Measurements from ENCODE around the gene WDR17. TPM values are rescaled to one million over a fixed set of nuclear protein-coding genes. Genes with fewer than 3 reads are reported as not detected.

The WDR17 gene
- total RNA-seq, 1 experiment from 2014 or later = 7.6 TPM

DNA sequence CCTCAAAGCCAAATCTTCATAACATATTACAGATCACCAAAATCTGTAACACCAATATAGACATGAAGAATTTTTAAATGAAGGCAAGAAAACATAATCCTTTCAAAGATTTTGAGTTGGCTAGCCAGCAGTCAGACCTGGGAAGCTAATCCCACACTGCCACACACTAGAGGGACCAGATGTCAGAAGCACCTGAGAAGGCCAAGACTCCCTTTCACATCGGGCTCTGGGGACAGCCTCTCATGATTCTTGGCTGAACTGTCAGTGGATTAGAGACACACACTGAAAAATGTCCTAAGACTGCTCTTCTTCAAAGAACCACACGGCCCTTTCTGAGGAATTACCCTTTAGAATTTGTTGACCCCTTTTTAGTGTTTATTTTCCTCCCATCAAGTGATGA lies 157.9 kb downstream of the WDR17 start:
- no TSS peak for BruUV-seq (replicated peaks)

DNA sequence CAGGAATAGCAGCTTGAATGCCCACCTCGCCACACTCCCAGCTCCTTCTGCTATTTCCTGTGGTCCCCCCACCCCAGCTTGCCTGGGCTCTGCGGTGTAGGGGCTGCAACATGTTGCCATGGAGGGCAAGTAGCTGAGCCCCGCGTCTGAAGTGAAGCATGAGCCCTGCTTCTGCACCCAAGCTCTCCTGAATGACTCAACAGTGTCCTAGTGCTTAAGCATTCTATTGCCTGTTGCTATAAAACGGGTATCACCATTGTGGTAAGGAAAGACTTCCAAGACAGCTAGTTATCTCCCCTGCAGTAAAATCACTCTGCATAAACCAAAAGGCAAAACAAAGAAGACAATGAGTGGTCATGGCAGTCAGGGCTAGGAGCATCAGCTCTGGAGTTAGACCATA lies 161.1 kb downstream of the WDR17 start:
- TF ChIP-seq, protein P1, sequence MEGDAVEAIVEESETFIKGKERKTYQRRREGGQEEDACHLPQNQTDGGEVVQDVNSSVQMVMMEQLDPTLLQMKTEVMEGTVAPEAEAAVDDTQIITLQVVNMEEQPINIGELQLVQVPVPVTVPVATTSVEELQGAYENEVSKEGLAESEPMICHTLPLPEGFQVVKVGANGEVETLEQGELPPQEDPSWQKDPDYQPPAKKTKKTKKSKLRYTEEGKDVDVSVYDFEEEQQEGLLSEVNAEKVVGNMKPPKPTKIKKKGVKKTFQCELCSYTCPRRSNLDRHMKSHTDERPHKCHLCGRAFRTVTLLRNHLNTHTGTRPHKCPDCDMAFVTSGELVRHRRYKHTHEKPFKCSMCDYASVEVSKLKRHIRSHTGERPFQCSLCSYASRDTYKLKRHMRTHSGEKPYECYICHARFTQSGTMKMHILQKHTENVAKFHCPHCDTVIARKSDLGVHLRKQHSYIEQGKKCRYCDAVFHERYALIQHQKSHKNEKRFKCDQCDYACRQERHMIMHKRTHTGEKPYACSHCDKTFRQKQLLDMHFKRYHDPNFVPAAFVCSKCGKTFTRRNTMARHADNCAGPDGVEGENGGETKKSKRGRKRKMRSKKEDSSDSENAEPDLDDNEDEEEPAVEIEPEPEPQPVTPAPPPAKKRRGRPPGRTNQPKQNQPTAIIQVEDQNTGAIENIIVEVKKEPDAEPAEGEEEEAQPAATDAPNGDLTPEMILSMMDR (IDR thresholded peaks at IDR 0.05; ENCODE audit: unreplicated experiment) = no peak
- CTCF ChIA-PET = no interaction called here
- no peaks in the 10 kb centered on the region for H3K36me3 Mint-ChIP-seq (ENCODE audit: insufficient read depth, unreplicated experiment)
- H3K4me1 Mint-ChIP-seq (ENCODE audit: low read depth, unreplicated experiment) = no peaks in the 10 kb centered on the region
- H3K27ac Mint-ChIP-seq (ENCODE audit: unreplicated experiment) = no peak overlapping the region
- no peaks in the 10 kb centered on the region for H3K27me3 Mint-ChIP-seq (ENCODE audit: unreplicated experiment)
- no peaks in the 10 kb centered on the region for H3K9me3 Mint-ChIP-seq (ENCODE audit: low read depth, unreplicated experiment)
- intact Hi-C loops (cut with micrococcal nuclease; ENCODE audit: unreplicated experiment) = no loop called here
- H3K4me3 Mint-ChIP-seq (ENCODE audit: low read depth, unreplicated experiment) = no peak overlapping the region
- no peak for DNase-seq
- no TSS peak for BruUV-seq (replicated peaks)

More for the DNA sequence above, 157.9 kb downstream of the WDR17 start:
- TF ChIP-seq, protein P1 (IDR thresholded peaks at IDR 0.05; ENCODE audit: unreplicated experiment) = no peak
- Mint-ChIP-seq H3K4me1 (ENCODE audit: low read depth, unreplicated experiment) (no peaks in the 10 kb centered on the region), H3K27ac (ENCODE audit: unreplicated experiment) (no peak overlapping the region), H3K9me3 (ENCODE audit: low read depth, unreplicated experiment) (no peaks in the 10 kb centered on the region), H3K36me3 (ENCODE audit: insufficient read depth, unreplicated experiment) (no peaks in the 10 kb centered on the region), H3K27me3 (ENCODE audit: unreplicated experiment) (no peaks in the 10 kb centered on the region), H3K4me3 (ENCODE audit: low read depth, unreplicated experiment) (no peak overlapping the region)
- no peak for DNase-seq
- intact Hi-C loops (cut with micrococcal nuclease; ENCODE audit: unreplicated experiment) = no loop called here
- CTCF ChIA-PET = no interaction called here

DNA sequence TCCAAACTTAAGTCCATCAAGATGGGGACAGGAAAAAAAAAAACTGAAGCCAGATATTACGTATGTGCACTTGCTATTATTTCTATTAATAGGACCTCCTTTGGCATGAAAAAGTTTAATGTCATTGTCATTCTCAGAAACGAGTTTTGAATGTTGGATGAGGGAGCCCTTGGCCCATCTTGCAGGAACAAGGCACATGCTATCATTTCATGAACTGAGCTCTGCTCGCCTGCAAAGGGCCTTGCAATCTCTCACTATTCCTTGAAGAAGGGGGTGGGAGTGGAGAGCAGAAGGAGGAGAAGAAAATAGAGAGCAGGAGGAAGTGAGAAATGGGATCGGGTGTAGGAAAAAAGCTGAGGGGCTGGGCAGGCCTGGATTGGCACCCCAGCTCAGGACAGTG lies 164.0 kb downstream of the WDR17 start:
- CTCF ChIA-PET = no interaction called here
- no peak overlapping the region for H3K27ac Mint-ChIP-seq (ENCODE audit: unreplicated experiment)
- BruUV-seq (replicated peaks) = no TSS peak
- H3K9me3 Mint-ChIP-seq (ENCODE audit: low read depth, unreplicated experiment) = no peaks in the 10 kb centered on the region
- H3K4me1 Mint-ChIP-seq (ENCODE audit: low read depth, unreplicated experiment) = no peaks in the 10 kb centered on the region
- TF ChIP-seq, protein P1 (IDR thresholded peaks at IDR 0.05; ENCODE audit: unreplicated experiment) = no peak
- H3K4me3 Mint-ChIP-seq (ENCODE audit: low read depth, unreplicated experiment) = no peak overlapping the region
- no peaks in the 10 kb centered on the region for H3K36me3 Mint-ChIP-seq (ENCODE audit: insufficient read depth, unreplicated experiment)
- DNase-seq = no peak
- no peaks in the 10 kb centered on the region for H3K27me3 Mint-ChIP-seq (ENCODE audit: unreplicated experiment)
- intact Hi-C loops (cut with micrococcal nuclease; ENCODE audit: unreplicated experiment) = no loop called here

Other genes starting within 250 kb of the WDR17 start
- not detected in 2 replicates for gene SPATA4, start 129.7 kb downstream of the WDR17 start, total RNA-seq (2022)
- not detected in 2 replicates for gene ASB5, start 203.4 kb downstream of the WDR17 start, total RNA-seq (2022)